Neural progenitor cell (in vitro differentiated cells): ENCODE results near the gene SRGAP3.

Source experiments
- EZH2 ChIP-seq: fragments of 200-600 bp; sonication (generic); IDR thresholded peaks from 2 replicates; pipeline ENCODE4 v1.6.1; 2017; ENCODE audit warnings: antibody characterized with exemption, mild to moderate bottlenecking, moderate library complexity
- EZH2phosphoT487 ChIP-seq: fragments of 200-600 bp; sonication (generic); IDR thresholded peaks from 2 replicates; pipeline ENCODE4 v1.6.1; 2017; ENCODE audit warnings: antibody characterized with exemption
- TF ChIP-seq, protein P1 (sequence below): fragments of 200-600 bp; sonication (generic); IDR thresholded peaks from 2 replicates; pipeline ENCODE4 v1.5.1; 2017; ENCODE audit warnings: antibody characterized with exemption, mild to moderate bottlenecking

DNA sequence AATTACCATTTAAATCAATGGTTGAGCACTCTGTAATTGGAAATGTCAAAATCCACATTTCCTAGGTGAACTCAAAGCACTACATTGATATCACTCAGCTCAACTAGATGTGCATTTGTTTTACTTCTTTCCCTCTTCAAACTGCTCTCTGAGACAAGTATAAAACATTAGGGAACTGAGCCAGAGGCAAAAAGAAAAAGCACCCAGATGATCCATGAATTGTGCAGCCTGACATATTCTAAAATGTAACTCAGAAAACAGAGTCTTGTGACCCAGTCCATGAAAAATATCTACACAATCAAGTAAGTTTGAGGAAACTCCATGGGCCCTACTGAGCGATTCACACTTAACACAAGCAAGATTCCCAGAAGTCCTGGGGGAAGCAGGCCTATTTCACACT is 9.8 kb downstream of the SRGAP3 start:
- TF ChIP-seq, protein P1, sequence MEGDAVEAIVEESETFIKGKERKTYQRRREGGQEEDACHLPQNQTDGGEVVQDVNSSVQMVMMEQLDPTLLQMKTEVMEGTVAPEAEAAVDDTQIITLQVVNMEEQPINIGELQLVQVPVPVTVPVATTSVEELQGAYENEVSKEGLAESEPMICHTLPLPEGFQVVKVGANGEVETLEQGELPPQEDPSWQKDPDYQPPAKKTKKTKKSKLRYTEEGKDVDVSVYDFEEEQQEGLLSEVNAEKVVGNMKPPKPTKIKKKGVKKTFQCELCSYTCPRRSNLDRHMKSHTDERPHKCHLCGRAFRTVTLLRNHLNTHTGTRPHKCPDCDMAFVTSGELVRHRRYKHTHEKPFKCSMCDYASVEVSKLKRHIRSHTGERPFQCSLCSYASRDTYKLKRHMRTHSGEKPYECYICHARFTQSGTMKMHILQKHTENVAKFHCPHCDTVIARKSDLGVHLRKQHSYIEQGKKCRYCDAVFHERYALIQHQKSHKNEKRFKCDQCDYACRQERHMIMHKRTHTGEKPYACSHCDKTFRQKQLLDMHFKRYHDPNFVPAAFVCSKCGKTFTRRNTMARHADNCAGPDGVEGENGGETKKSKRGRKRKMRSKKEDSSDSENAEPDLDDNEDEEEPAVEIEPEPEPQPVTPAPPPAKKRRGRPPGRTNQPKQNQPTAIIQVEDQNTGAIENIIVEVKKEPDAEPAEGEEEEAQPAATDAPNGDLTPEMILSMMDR: no peak
- TF ChIP-seq EZH2 (no peak), EZH2phosphoT487 (no peak)
